GM12865 (cell line): ENCODE data around the gene EIPR1.

Experiments used
- DNase-seq: peaks from one replicate; pipeline ENCODE4 v3.0.0; 2010; ENCODE audit warnings: low read depth
- H3K4me3 ChIP-seq: 2 replicates; pipeline ENCODE4 v1.5.1; 2011; ENCODE audit warnings: mild to moderate bottlenecking, low read depth, low read length, control low read depth
- CTCF ChIP-seq: IDR thresholded peaks from 2 replicates; pipeline ENCODE4 v1.5.1; 2011; ENCODE audit warnings: low read length, control low read depth, low read depth, inconsistent platforms; ENCODE audit not compliant: insufficient read depth; ENCODE audit errors: missing control alignments

The EIPR1 gene

DNA sequence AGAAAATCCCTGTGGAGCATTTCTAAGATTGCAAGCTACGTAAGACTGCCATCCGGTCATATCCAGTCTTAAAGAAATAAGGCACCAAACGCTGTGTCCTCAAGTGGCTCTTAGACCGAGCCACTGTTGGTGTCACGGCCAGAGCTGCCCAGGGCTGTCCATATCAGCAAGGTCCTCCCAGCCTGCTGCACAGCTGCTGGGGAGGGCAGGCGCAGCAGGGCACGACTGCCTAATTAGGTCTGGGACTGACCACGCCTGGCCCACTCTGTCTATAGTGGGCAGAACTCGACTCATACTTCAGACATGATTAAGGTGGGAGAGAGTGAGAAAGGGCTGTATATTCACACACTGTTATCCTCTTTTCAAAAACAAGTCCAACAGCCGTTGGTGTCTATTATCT lies 39.3 kb downstream of the EIPR1 start:
- no peak overlapping the region for H3K4me3 ChIP-seq
- TF ChIP-seq CTCF, result no peak
- DNase-seq, result no peak

DNA sequence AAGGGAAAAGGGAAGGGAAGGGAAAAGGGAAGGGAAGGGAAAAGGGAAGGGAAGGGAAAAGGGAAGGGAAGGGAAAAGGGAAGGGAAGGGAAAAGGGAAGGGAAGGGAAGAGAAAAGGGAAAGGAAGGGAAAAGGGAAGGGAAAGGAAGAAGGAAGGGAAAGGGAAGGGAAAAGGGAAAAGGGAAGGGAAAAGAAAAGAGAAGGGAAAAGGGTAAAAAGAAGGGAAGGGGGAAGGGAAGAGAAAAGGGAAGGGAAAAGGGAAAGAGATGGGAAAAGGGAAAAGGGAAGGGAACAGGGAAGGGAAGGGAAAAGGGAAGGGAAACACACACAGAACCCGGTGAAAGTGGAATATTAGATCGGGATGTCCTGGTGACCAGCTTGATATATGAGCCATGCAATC lies 40.8 kb downstream of the EIPR1 start:
- no peak overlapping the region for H3K4me3 ChIP-seq
- no peak for DNase-seq
- TF ChIP-seq CTCF, result no peak

GRCh38 chr2:3334392-3335345 lies 42.9 kb downstream of the EIPR1 start:
- no peak overlapping the region for H3K4me3 ChIP-seq
- no peak for TF ChIP-seq CTCF
- no peak for DNase-seq

GRCh38 chr2:3332133-3332532 lies 45.5 kb downstream of the EIPR1 start:
- TF ChIP-seq CTCF, result no peak
- H3K4me3 ChIP-seq, result no peak overlapping the region
- DNase-seq, result no peak

DNA sequence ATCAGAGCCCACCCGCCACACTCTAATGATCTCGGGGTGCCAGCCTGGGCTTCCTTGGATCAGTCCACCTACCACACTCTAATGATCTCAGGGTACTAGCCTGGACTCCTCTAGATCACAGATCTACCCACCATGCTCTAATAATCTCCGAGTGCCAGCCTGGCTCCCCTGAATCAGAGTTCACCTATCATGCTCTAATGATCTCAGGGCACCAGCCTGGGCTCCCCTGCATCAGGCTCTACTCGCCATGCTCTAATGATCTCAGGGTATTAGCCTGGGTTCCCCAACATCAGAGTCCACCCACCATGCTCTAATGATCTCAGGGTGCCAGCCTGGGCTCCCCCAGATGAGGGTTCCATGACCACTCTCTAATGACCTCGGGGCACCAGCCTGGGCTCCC lies 48.1 kb downstream of the EIPR1 start:
- no peak overlapping the region for H3K4me3 ChIP-seq
- TF ChIP-seq CTCF, result no peak
- no peak for DNase-seq

- DNase-seq, result no peak
- TF ChIP-seq CTCF, result no peak
These were observed 50.7 kb downstream of the EIPR1 start for GRCh38 chr2:3326871-3327270.

GRCh38 chr2:3326182-3326537 lies 51.5 kb downstream of the EIPR1 start:
- H3K4me3 ChIP-seq, result no peak overlapping the region
- TF ChIP-seq CTCF, result no peak
- DNase-seq, result no peak

More at GRCh38 chr2:3326871-3327270, 50.7 kb downstream of the EIPR1 start:
- no peak overlapping the region for H3K4me3 ChIP-seq
